ENCODE data around the gene DDX10.

GRCh38 chr11:108793611-108794010 is 128.7 kb downstream of the DDX10 start:
- no peak for TF ChIP-seq CTCF (IDR thresholded peaks at IDR 0.05)
- no peak for TF ChIP-seq ZFX (IDR thresholded peaks at IDR 0.05; ENCODE audit: borderline replicate concordance)
